HL-60/S4 (cell line): ENCODE data around the gene NCS1.

Experiments used
- in situ Hi-C: fragments of 300-500 bp; cut with MboI; formaldehyde crosslinking; loops from 2 replicates; pipeline ENCODE4 v1.14.3; 2022; ENCODE audit warnings: low sequenced_read_pairs

NCS1 gene

DNA sequence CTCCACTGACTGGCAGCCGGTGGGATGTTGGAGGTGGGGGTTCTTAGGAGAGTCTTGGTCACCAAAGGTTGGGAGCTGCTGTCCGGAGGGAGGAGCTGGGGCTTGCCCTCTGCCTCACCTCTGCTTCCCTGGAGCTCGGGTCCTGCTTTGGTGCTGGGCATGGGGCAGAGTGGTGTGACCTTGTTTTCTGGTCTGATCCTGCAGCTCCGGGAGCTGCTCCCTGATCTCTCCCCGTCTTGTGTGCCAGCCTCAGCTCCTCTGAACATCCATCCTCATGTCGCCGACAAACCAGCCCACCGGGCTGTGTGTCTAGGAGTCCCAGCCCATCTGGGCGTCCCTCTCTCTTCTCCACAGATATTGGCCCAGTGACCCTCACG lies 112.0 kb downstream of the NCS1 start:
- in situ Hi-C loops, result no loop called here

DNA sequence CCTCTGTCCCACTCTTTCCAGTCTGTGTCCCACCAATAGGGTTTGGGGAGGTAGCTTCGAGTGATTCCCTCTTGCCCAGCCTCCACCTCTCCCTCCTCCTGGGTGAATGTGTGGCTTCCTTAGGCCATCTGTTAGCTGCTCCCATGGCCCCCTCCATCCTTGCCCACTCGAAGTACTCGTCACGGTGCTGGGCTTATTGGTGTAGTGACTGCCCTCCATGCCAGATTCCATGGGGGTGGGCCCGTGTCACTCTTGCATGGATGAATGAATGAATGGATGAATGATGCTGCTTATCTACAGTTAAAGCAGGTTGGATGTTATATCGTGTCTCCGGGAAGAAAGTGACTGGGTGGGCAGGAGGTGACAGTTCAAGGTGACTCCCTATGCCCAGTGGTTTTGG lies 112.5 kb downstream of the NCS1 start:
- in situ Hi-C loops, result no loop called here

DNA sequence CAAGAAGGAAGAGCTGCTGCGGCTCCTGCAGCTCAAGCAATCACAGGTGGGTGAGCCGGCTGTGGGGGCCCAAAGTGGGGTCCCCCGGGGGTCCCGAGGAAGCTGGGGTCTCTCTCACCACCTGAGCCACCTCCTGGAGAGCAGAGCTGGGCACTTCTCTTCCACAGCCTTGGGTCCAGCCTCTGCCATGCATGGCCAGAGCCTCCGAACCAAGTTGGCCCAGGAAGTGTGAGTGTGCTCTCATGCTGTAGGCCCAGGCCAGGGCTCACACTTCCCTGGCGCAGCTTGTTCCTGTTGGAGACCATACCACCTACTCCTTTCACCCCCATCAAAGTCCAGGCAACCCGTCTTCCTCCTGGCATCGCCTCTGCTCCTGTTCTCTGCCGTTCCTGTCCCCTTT lies 113.1 kb downstream of the NCS1 start:
- in situ Hi-C loops, result no loop called here

DNA sequence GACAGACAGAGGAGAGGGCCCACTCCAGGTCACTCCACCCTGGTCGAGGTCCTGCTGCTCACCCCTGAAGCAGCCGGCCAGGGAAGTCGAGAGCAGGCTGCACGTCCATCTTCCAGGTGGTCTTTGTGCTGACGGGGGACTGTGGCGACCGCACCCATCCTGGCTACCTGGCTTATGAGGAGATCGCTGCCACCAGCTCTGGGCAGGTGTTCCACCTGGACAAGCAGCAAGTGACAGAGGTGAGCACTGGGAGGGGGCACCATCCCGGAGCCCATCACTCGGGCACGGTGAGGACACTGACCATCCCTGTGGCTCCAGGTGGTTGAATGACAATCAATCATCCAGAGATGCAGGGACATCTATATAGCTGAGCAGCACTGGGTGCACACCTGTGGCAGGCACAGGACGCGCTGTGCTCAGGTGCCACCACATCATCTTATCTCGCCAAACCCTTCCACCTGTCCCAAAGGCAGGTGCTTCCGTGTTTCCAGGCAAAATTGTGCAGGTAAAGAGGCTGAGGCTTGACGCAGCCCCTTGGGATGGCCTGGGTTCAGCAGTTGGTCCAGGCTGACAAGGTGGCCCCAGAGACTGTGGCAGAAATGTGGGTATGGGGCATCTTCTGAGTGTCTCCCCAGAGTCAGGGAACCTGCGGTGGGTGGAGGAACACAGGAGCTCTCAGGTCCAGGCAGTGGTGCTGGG lies 114.0 kb downstream of the NCS1 start:
- in situ Hi-C loops, result no loop called here
